Dendritic cell treated with granulocyte-macrophage colony-stimulating factor and Interleukin-4, amounts not matched to agents 40 ng/mL and 50 ng/mL, for 4 days (primary cell): ENCODE data around the gene OXCT2.
"Not testable (repeated sequence)": the region's sequence is repeated elsewhere in the genome, so short reads cannot be mapped to it uniquely, and the experiment has no call there.

Experiments used
- H3K27ac Mint-ChIP-seq: one replicate; pipeline ENCODE4 v1.8.0; 2022; ENCODE audit warnings: mild to moderate bottlenecking, mixed read lengths
- H3K27me3 Mint-ChIP-seq: one replicate; pipeline ENCODE4 v1.8.0; 2022; ENCODE audit warnings: mild to moderate bottlenecking, mixed read lengths
- H3K36me3 Mint-ChIP-seq: one replicate; pipeline ENCODE4 v1.8.0; 2022; ENCODE audit warnings: low read depth, mixed read lengths
- H3K4me1 Mint-ChIP-seq: one replicate; pipeline ENCODE4 v1.8.0; 2022; ENCODE audit warnings: low read depth, mixed read lengths
- H3K4me3 Mint-ChIP-seq: one replicate; pipeline ENCODE4 v1.8.0; 2022; ENCODE audit warnings: mild to moderate bottlenecking, moderate library complexity, mixed read lengths
- H3K9me3 Mint-ChIP-seq: one replicate; pipeline ENCODE4 v1.8.0; 2022; ENCODE audit warnings: mixed read lengths
- intact Hi-C: fragments of 100-400 bp; cut with micrococcal nuclease; formaldehyde crosslinking; loops from one replicate; pipeline ENCODE4 v1.15.0; 2022

OXCT2 gene

GRCh38 chr1:39779137-39779536 lies 8.0 kb upstream of the OXCT2 start:
- H3K9me3 Mint-ChIP-seq: no peaks in the 10 kb centered on the region
- peaks cover 16% of the 10 kb centered on the region for H3K4me1 Mint-ChIP-seq
- intact Hi-C loops: no loop called here
- H3K36me3 Mint-ChIP-seq: no peaks in the 10 kb centered on the region
- no peak overlapping the region for H3K27ac Mint-ChIP-seq
- H3K4me3 Mint-ChIP-seq: no peak overlapping the region
- H3K27me3 Mint-ChIP-seq: peaks cover 4% of the 10 kb centered on the region

- H3K27ac Mint-ChIP-seq, H3K9me3 Mint-ChIP-seq, H3K36me3 Mint-ChIP-seq, H3K4me3 Mint-ChIP-seq, intact Hi-C loops, H3K27me3 Mint-ChIP-seq: not testable (repeated sequence)
- peaks cover 16% of the 10 kb centered on the region for H3K4me1 Mint-ChIP-seq
Measured at GRCh38 chr1:39778463-39779099, 7.4 kb upstream of the OXCT2 start.

GRCh38 chr1:39777896-39778295 lies 6.7 kb upstream of the OXCT2 start:
- H3K27me3 Mint-ChIP-seq, H3K36me3 Mint-ChIP-seq, H3K4me3 Mint-ChIP-seq, H3K27ac Mint-ChIP-seq, intact Hi-C loops, H3K9me3 Mint-ChIP-seq: not testable (repeated sequence)
- H3K4me1 Mint-ChIP-seq: peaks cover 16% of the 10 kb centered on the region

- Mint-ChIP-seq H3K27ac (no peak overlapping the region), H3K9me3 (no peaks in the 10 kb centered on the region), H3K4me1 (peaks cover 16% of the 10 kb centered on the region), H3K36me3 (no peaks in the 10 kb centered on the region), H3K27me3 (peaks cover 4% of the 10 kb centered on the region), H3K4me3 (no peak overlapping the region)
- intact Hi-C loops: no loop called here
Measured at GRCh38 chr1:39777306-39777705, 6.2 kb upstream of the OXCT2 start.

GRCh38 chr1:39776886-39777285 lies 5.7 kb upstream of the OXCT2 start:
- H3K36me3 Mint-ChIP-seq: no peaks in the 10 kb centered on the region
- intact Hi-C loops: no loop called here
- H3K9me3 Mint-ChIP-seq: no peaks in the 10 kb centered on the region
- H3K27me3 Mint-ChIP-seq: peaks cover 6% of the 10 kb centered on the region
- H3K4me3 Mint-ChIP-seq: no peak overlapping the region
- no peak overlapping the region for H3K27ac Mint-ChIP-seq
- peaks cover 16% of the 10 kb centered on the region for H3K4me1 Mint-ChIP-seq

- H3K9me3 Mint-ChIP-seq: no peaks in the 10 kb centered on the region
- H3K4me3 Mint-ChIP-seq: no peak overlapping the region
- intact Hi-C loops: no loop called here
- H3K4me1 Mint-ChIP-seq: peaks cover 16% of the 10 kb centered on the region
- peaks cover 6% of the 10 kb centered on the region for H3K27me3 Mint-ChIP-seq
- peak overlapping the region; percentile 10 for H3K27ac Mint-ChIP-seq
- no peaks in the 10 kb centered on the region for H3K36me3 Mint-ChIP-seq
Measured at GRCh38 chr1:39776400-39776713, 5.2 kb upstream of the OXCT2 start.

GRCh38 chr1:39775676-39776399 lies 4.7 kb upstream of the OXCT2 start:
- Mint-ChIP-seq H3K27ac (peak overlapping the region; percentile 10), H3K4me1 (peaks cover 16% of the 10 kb centered on the region)
- H3K9me3 Mint-ChIP-seq, H3K36me3 Mint-ChIP-seq, intact Hi-C loops, H3K4me3 Mint-ChIP-seq, H3K27me3 Mint-ChIP-seq: not testable (repeated sequence)

- H3K4me3 Mint-ChIP-seq, H3K27ac Mint-ChIP-seq, H3K9me3 Mint-ChIP-seq, H3K36me3 Mint-ChIP-seq, intact Hi-C loops: not testable (repeated sequence)
- Mint-ChIP-seq H3K4me1 (peaks cover 20% of the 10 kb centered on the region), H3K27me3 (peaks cover 11% of the 10 kb centered on the region)
Measured at GRCh38 chr1:39775141-39775540, 4.0 kb upstream of the OXCT2 start.

GRCh38 chr1:39773369-39773979 lies 2.3 kb upstream of the OXCT2 start:
- H3K27ac Mint-ChIP-seq, H3K9me3 Mint-ChIP-seq, H3K36me3 Mint-ChIP-seq, intact Hi-C loops, H3K4me3 Mint-ChIP-seq: not testable (repeated sequence)
- Mint-ChIP-seq H3K4me1 (peaks cover 10% of the 10 kb centered on the region), H3K27me3 (peaks cover 11% of the 10 kb centered on the region)

GRCh38 chr1:39770100-39771021 lies 787 bp downstream of the OXCT2 start:
- H3K36me3 Mint-ChIP-seq, H3K4me1 Mint-ChIP-seq, H3K27ac Mint-ChIP-seq, H3K27me3 Mint-ChIP-seq, H3K9me3 Mint-ChIP-seq, intact Hi-C loops: not testable (repeated sequence)
- H3K4me3 Mint-ChIP-seq: peak overlapping the region; percentile 69

GRCh38 chr1:39769502-39769901 lies 1.6 kb downstream of the OXCT2 start:
- intact Hi-C loops, H3K9me3 Mint-ChIP-seq, H3K36me3 Mint-ChIP-seq, H3K27ac Mint-ChIP-seq, H3K27me3 Mint-ChIP-seq, H3K4me1 Mint-ChIP-seq, H3K4me3 Mint-ChIP-seq: not testable (repeated sequence)

GRCh38 chr1:39766466-39766865 lies 4.7 kb downstream of the OXCT2 start:
- intact Hi-C loops, H3K9me3 Mint-ChIP-seq, H3K4me1 Mint-ChIP-seq, H3K4me3 Mint-ChIP-seq, H3K27ac Mint-ChIP-seq, H3K27me3 Mint-ChIP-seq: not testable (repeated sequence)
- peaks cover 15% of the 10 kb centered on the region for H3K36me3 Mint-ChIP-seq

- H3K4me3 Mint-ChIP-seq, H3K27me3 Mint-ChIP-seq, H3K4me1 Mint-ChIP-seq, H3K27ac Mint-ChIP-seq, intact Hi-C loops, H3K9me3 Mint-ChIP-seq: not testable (repeated sequence)
- H3K36me3 Mint-ChIP-seq: peaks cover 32% of the 10 kb centered on the region
Measured at GRCh38 chr1:39764512-39764911, 6.6 kb downstream of the OXCT2 start.
